ENCODE measurements around the gene STARD10. TPM values are rescaled to one million over a fixed set of nuclear protein-coding genes. Genes with fewer than 3 reads are reported as not detected.

STARD10 gene
- total and polyA plus RNA-seq, 2 donors (not counting 3 experiments of a cell fraction or from before 2014, with no cell fraction given) = 16.1 to 22.5 TPM

GRCh38 chr11:72783144-72783905 lies 10.5 kb downstream of the STARD10 start:
- FAIRE-seq = no peak
- Histone ChIP-seq H3K27me3 (ENCODE audit: control insufficient read depth in 2 of 2, insufficient read depth in 2 of 2, low read length in 2 of 2) (no peaks in the 10 kb centered on the region), H3K4me3 (replicated peaks in 1 of 3; ENCODE audit: insufficient read depth in 1 of 3, low read depth in 1 of 3, low read length in 3 of 3) (no peak overlapping the region), H3K9me3 (replicated peaks; ENCODE audit: control insufficient read depth, insufficient read depth, low read length) (no peaks in the 10 kb centered on the region), H4K20me1 (replicated peaks; ENCODE audit: control insufficient read depth, extremely low read depth, insufficient read depth, low read length) (no peaks in the 10 kb centered on the region), H3K4me2 (ENCODE audit: insufficient read depth, low read length) (no peak overlapping the region), H3K9me1 (replicated peaks; ENCODE audit: control insufficient read depth, extremely low read depth, insufficient read depth, low read length) (no peaks in the 10 kb centered on the region), H3K79me2 (ENCODE audit: control insufficient read depth, insufficient read depth, low read length) (no peaks in the 10 kb centered on the region), H3K9ac (replicated peaks; ENCODE audit: extremely low read depth, insufficient read depth, low read length) (no peak overlapping the region), H3K4me1 (ENCODE audit: control insufficient read depth, extremely low read depth, insufficient read depth, low read length) (no peaks in the 10 kb centered on the region), H3K36me3 (ENCODE audit: control insufficient read depth in 2 of 2, extremely low read depth in 1 of 2, insufficient read depth in 2 of 2, low read length in 2 of 2) (no peaks in the 10 kb centered on the region), H3K27ac (ENCODE audit: insufficient read depth, low read depth, low read length) (no peak overlapping the region), H2AFZ (ENCODE audit: low read depth, low read length) (no peak overlapping the region)
- CTCF ChIA-PET = interaction anchor here (1.6 to 2.3 kb wide), 3 partner anchors 10 to 58 kb away, joined by 5 to 16 read pairs (median 6); partner anchors contain the start of gene STARD10
- dilution Hi-C loops (cut with MboI; ENCODE audit: extremely low pct_ligation_motif_present, low sequenced_read_pairs) (no loop called here), intact Hi-C loops (cut with micrococcal nuclease) (no loop called here)
- no TSS peak for BruUV-seq (replicated peaks)
- DNase-seq (ENCODE audit: low read depth, low spot score) = no peak
- TF ChIP-seq POLR2A (IDR thresholded peaks at IDR 0.05; ENCODE audit: low read depth, low read length) = no peak
- POLR2A ChIA-PET = no interaction called here

GRCh38 chr11:72782081-72782920 lies 11.5 kb downstream of the STARD10 start:
- no peaks in the 10 kb centered on the region for H3K36me3 ChIP-seq (ENCODE audit: control insufficient read depth in 2 of 2, extremely low read depth in 1 of 2, insufficient read depth in 2 of 2, low read length in 2 of 2)
- no peaks in the 10 kb centered on the region for H3K9me1 ChIP-seq (replicated peaks; ENCODE audit: control insufficient read depth, extremely low read depth, insufficient read depth, low read length)
- ChIA-PET CTCF (interaction anchor here (1.0 to 2.3 kb wide), 5 partner anchors 9 to 57 kb away, joined by 3 to 16 read pairs (median 5); partner anchors contain the start of gene STARD10), POLR2A (no interaction called here)
- no peak for DNase-seq (ENCODE audit: low read depth, low spot score)
- dilution Hi-C loops (cut with MboI; ENCODE audit: extremely low pct_ligation_motif_present, low sequenced_read_pairs) (no loop called here), intact Hi-C loops (cut with micrococcal nuclease) (no loop called here)
- H3K79me2 ChIP-seq (ENCODE audit: control insufficient read depth, insufficient read depth, low read length) = no peaks in the 10 kb centered on the region
- no peak for TF ChIP-seq GATA2 (IDR thresholded peaks at IDR 0.05; ENCODE audit: insufficient read depth, insufficient read length, low read depth, low read length)
- no peak for TF ChIP-seq CTCF (IDR thresholded peaks at IDR 0.05; ENCODE audit: extremely low read depth in 1 of 2, insufficient read depth in 1 of 2, low read depth in 1 of 2, low read length in 2 of 2)
- no peak for TF ChIP-seq POLR2AphosphoS5 (IDR thresholded peaks at IDR 0.05; ENCODE audit: insufficient read depth, low read depth, low read length)
- TF ChIP-seq POLR2A (IDR thresholded peaks at IDR 0.05; ENCODE audit: low read depth, low read length) = no peak
- no peak for TF ChIP-seq JUN (IDR thresholded peaks at IDR 0.05; ENCODE audit: borderline replicate concordance, insufficient read depth, insufficient read length, low read depth)
- no peak for TF ChIP-seq FOS (IDR thresholded peaks at IDR 0.05; ENCODE audit: borderline replicate concordance, insufficient read depth, low read length)
- TF ChIP-seq MAX (IDR thresholded peaks at IDR 0.05; ENCODE audit: insufficient read depth, insufficient read length) = no peak
- TF ChIP-seq MYC (IDR thresholded peaks at IDR 0.05; ENCODE audit: low read depth, low read length) = no peak
- no peak for TF ChIP-seq EZH2 (IDR thresholded peaks at IDR 0.05; ENCODE audit: borderline replicate concordance, low read depth, low read length, severe bottlenecking)
- H3K27ac ChIP-seq (ENCODE audit: insufficient read depth, low read depth, low read length) = no peak overlapping the region
- no peaks in the 10 kb centered on the region for H4K20me1 ChIP-seq (replicated peaks; ENCODE audit: control insufficient read depth, extremely low read depth, insufficient read depth, low read length)
- BruUV-seq (replicated peaks) = no TSS peak
- H2AFZ ChIP-seq (ENCODE audit: low read depth, low read length) = peak overlapping the region; percentile 10
- H3K9ac ChIP-seq (replicated peaks; ENCODE audit: extremely low read depth, insufficient read depth, low read length) = no peak overlapping the region
- no peaks in the 10 kb centered on the region for H3K9me3 ChIP-seq (replicated peaks; ENCODE audit: control insufficient read depth, insufficient read depth, low read length)
- peak overlapping the region in 1 of 3 experiments; percentile 50 for H3K4me3 ChIP-seq (replicated peaks in 1 of 3; ENCODE audit: insufficient read depth in 1 of 3, low read depth in 1 of 3, low read length in 3 of 3)
- no peaks in the 10 kb centered on the region for H3K4me1 ChIP-seq (ENCODE audit: control insufficient read depth, extremely low read depth, insufficient read depth, low read length)
- FAIRE-seq = no peak
- no peak overlapping the region for H3K4me2 ChIP-seq (ENCODE audit: insufficient read depth, low read length)
- H3K27me3 ChIP-seq (ENCODE audit: control insufficient read depth in 2 of 2, insufficient read depth in 2 of 2, low read length in 2 of 2) = no peaks in the 10 kb centered on the region
